Measurements from ENCODE around the gene NTNG2. TPM values are rescaled to one million over a fixed set of nuclear protein-coding genes. Genes with fewer than 3 reads are reported as not detected.

Gene NTNG2
- total RNA-seq, 1 donor from 2014 or later, result 5.0 TPM

DNA sequence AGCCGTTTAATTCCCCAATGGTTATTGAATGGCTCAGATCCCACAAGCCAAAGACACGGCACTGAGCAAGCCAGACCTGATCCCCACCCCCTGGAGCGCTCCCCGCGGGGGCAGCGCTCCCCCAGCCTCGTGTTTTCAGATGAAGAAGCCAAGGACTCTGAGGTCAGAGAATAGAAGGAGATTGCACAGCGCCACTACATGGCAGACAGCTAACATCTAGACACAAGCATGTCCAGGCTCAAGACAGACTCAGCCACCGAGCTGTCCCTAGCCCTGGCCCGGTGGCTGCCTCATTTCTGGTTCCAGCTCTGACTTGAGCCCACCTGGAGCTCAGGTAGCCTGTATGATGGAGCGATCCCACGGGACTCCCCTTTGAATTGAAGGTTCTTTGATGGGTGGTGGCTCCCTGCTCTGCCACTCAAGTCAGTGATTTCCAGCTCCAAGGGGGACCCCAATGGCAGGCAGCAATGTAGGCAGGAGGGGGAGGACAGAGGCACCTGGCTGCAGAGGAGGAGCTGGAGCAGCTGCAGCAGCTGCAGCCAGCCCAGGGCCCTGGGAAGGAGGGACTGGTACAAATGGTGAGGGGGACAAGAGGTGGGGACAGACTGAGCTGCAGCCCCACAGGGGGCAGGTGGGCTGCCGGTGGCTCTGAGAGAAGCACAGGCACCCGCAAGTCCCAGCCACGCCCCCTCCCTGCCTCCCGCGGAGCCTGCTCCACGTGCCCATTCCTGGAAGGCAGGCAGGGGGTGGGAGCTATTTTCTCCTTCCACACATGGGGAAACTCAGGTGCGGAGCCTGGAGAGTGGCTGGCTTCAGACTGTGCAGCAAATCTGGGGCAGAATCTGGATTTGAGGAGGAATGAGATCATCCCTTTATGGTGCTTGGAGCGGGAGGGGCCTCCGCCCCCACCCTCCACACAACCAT, 40.2 kb downstream of the NTNG2 start:
- ATAC-seq (peak in 1 of 2 donors; percentile 2), DNase-seq (no peak)
- no peaks in the 10 kb centered on the region for H3K27me3 ChIP-seq (ENCODE audit: low read depth)
- H3K4me1 ChIP-seq, result no peaks in the 10 kb centered on the region
- intact Hi-C loops (cut with DNase I), result no loop called here
- H3K27ac ChIP-seq, result no peak overlapping the region
- H3K9me3 ChIP-seq, result no peaks in the 10 kb centered on the region
- no peak overlapping the region for H3K4me3 ChIP-seq
- no peaks in the 10 kb centered on the region for H3K36me3 ChIP-seq
- TF ChIP-seq, protein P1, sequence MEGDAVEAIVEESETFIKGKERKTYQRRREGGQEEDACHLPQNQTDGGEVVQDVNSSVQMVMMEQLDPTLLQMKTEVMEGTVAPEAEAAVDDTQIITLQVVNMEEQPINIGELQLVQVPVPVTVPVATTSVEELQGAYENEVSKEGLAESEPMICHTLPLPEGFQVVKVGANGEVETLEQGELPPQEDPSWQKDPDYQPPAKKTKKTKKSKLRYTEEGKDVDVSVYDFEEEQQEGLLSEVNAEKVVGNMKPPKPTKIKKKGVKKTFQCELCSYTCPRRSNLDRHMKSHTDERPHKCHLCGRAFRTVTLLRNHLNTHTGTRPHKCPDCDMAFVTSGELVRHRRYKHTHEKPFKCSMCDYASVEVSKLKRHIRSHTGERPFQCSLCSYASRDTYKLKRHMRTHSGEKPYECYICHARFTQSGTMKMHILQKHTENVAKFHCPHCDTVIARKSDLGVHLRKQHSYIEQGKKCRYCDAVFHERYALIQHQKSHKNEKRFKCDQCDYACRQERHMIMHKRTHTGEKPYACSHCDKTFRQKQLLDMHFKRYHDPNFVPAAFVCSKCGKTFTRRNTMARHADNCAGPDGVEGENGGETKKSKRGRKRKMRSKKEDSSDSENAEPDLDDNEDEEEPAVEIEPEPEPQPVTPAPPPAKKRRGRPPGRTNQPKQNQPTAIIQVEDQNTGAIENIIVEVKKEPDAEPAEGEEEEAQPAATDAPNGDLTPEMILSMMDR (IDR thresholded peaks at IDR 0.05), result no peak

DNA sequence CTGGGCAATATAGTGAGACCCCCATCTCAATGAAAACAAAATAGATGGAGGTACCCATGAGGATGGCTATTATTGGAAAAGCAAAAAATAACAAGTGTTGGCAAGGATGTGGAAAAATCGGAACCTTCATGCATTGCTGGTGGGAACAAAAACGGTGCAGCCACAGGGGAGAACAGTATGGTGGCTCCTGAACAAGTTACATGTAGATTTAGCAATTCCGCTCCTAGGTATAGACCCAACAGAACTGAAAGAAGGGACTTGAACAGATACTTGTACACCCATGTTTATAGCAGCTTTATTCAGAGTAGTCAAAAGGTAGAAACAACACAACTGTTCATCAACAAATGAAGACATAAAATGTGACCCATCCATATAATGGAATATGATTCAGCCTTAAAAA, 43.0 kb downstream of the NTNG2 start:
- H3K4me1 ChIP-seq, result no peaks in the 10 kb centered on the region
- intact Hi-C loops (cut with DNase I), result no loop called here
- H3K27ac ChIP-seq, result no peak overlapping the region
- H3K9me3 ChIP-seq, result no peaks in the 10 kb centered on the region
- ATAC-seq (no peak), DNase-seq (no peak)
- TF ChIP-seq, protein P1 (IDR thresholded peaks at IDR 0.05), result no peak
- no peaks in the 10 kb centered on the region for H3K36me3 ChIP-seq
- H3K27me3 ChIP-seq (ENCODE audit: low read depth), result no peaks in the 10 kb centered on the region
- no peak overlapping the region for H3K4me3 ChIP-seq

DNA sequence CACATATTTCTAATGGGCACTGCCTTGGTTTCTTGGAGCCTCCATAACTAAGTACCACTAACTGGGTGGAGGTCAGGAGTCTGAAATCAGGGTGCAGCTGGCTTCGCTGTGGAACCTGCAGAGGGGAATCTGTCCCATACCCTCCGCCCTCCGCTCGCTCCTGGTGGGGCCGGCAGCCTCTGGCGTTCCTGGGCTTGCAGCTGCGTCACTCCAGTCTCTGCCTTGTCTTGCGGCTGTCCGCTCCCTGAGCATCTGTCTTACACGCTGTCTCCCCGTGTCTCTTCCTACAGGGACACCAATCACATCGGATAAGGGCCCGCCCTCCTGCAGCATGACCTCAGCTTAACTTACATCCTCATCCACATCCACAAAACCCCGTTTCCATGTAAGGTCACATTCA, 45.4 kb downstream of the NTNG2 start:
- no peaks in the 10 kb centered on the region for H3K36me3 ChIP-seq
- intact Hi-C loops (cut with DNase I), result no loop called here
- H3K4me3 ChIP-seq, result no peak overlapping the region
- no peaks in the 10 kb centered on the region for H3K9me3 ChIP-seq
- no peak overlapping the region for H3K27ac ChIP-seq
- no peaks in the 10 kb centered on the region for H3K4me1 ChIP-seq
- DNase-seq (no peak), ATAC-seq (no peak)
- H3K27me3 ChIP-seq (ENCODE audit: low read depth), result no peaks in the 10 kb centered on the region
- TF ChIP-seq, protein P1 (IDR thresholded peaks at IDR 0.05), result no peak

DNA sequence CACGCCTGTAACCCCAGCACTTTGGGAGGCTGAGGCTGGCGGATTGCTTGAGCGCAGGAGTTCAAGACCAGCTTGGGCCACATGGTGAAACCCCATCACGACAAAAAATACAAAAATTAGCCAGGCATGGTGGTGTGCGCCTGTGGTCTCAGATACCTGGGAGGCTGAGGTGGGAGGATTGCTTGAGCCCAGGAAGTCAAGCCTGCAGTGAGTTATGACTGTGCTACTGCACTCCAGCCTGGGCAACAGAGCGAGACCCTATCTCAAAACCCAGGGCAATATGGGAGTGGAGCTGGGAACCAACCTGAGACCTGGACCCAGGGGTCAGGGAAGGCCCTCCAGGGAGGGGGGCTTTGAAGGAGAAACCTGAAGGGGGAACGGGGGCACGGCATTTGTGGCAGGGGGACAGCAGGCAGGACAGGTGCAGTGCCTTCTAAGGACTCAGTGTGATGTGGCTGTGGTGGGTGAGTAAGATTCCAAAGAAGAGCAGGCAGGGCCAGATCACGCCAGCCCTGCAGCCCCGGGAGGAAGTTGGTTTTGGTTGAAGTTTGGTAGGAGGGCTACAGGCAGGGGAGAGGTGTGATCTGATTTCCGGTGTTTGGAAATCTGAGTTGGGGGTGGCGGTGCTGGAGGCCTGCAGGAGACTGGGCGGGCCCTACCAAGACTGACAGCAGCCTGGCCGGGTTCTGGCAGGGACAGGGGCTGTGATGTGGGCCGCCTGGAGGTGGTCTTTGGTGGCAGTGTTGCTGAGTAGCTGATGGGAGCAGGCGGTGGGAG, 46.2 kb downstream of the NTNG2 start:
- ATAC-seq (no peak), DNase-seq (no peak)
- H3K27me3 ChIP-seq (ENCODE audit: low read depth), result no peaks in the 10 kb centered on the region
- no peak overlapping the region for H3K4me3 ChIP-seq
- no peaks in the 10 kb centered on the region for H3K36me3 ChIP-seq
- no peaks in the 10 kb centered on the region for H3K9me3 ChIP-seq
- no peak overlapping the region for H3K27ac ChIP-seq
- TF ChIP-seq, protein P1 (IDR thresholded peaks at IDR 0.05), result no peak
- no peaks in the 10 kb centered on the region for H3K4me1 ChIP-seq
- intact Hi-C loops (cut with DNase I), result no loop called here

DNA sequence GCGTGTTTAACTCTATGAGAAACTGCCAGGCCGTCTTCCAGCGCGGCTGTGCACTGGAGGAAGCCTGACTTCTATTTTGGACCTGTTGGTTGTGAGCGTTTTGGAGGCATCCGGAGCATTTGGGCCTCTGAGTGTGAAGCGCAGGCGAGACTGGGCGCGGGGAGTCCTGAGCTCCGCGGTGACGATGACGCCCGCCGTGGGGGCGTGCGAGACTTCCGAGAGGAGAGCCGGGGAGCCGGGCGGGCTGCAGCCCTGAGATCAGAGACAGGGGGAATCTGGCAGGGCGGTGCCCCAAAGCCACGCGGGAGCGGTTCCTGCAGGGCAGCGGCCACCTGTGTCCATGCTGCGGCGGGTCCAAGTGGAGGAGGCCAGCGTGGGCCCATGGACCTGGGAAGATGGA, 47.4 kb downstream of the NTNG2 start:
- Histone ChIP-seq H3K4me1 (peaks cover 2% of the 10 kb centered on the region), H3K27me3 (ENCODE audit: low read depth) (no peaks in the 10 kb centered on the region), H3K4me3 (no peak overlapping the region), H3K36me3 (no peaks in the 10 kb centered on the region), H3K9me3 (no peaks in the 10 kb centered on the region), H3K27ac (no peak overlapping the region)
- ATAC-seq, result no peak
- intact Hi-C loops (cut with DNase I), result no loop called here
- TF ChIP-seq, protein P1 (IDR thresholded peaks at IDR 0.05), result no peak
- DNase-seq, result no peak

Data from lower lobe of right lung (tissue), 2 donors.